NCI-H345 treated with DMSO at 0.1 percent for 48 hours (cell line): ENCODE results near the gene RNF212B.
"Not testable (repeated sequence)": the region's sequence is repeated elsewhere in the genome, so short reads cannot be mapped to it uniquely, and the experiment has no call there.

Experiments used
- DNase-seq: peaks from one replicate; lab custom pipeline; 2025; ENCODE audit not compliant: unreplicated experiment; lab: John Stamatoyannopoulos, UW

Gene RNF212B, protein sequence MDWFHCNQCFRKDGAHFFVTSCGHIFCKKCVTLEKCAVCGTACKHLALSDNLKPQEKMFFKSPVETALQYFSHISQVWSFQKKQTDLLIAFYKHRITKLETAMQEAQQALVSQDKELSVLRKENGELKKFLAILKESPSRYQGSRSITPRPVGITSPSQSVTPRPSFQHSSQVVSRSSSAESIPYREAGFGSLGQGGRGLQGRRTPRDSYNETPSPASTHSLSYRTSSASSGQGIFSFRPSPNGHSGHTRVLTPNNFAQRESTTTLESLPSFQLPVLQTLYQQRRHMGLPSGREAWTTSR

DNA sequence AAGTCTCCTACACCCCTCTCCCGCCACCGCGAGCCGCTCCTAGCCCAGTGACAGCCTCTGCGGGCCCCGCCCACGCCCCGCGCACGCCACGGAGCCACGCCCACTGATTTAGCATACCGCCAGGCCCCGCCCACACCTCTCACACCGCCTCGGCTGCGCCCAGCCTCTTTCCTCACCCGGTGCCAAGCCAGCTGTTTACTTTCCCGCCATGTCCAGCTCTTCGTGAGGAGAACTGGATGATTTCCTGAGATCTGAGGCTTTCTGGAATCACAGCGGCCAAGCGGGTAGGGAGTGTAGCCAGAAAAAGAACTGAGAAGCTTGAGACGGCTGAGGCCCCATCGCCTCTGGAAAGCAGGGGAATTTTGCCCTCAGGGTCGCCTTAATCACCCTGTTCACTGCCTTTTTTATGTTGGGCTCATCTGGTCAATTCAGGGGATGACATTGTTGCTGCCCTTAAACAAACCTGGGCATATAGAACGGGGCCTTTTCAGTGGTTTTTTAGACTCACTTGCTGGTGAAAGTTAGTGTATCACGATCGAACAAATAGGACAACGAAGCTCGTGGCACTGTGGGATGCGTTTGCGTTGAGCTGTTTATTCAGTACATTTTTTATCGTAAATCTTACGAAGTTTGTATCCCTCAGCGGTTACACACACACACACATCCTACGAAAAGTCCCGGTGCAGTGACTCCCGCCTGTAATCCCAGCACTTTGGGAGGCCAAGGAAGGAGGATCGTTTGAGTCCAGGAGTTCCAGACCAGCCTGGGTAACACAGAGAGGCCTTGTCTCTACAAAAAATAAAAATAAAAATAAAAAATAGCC is at the start of gene RNF212B:
Gene RNF212B, plus strand, starts transcription at position 165 of the 823 bp plus-strand sequence. CDS start 2,410 bp downstream, outside the sequence.
- peak; percentile 72 for DNase-seq

DNA sequence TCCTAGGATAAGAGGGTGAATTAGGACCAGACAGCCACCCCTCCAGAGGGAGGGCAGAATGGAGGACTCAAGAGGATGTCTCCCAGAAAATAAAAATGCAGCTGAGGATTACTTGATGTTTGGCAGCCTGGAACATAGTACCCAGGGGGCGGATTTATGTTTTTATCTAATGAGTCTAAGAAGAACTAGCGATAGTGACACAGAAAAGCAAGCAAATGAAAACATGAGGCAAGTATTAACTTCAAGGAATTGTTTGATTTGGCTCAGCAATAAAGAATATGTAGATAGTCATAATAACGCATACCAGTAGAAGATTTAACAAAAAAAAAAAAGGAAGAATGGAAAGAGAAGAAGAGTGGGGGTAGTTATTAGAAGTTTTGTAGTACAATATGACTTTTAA is 44.3 kb upstream of the RNF212B start:
- no peak for DNase-seq

DNA sequence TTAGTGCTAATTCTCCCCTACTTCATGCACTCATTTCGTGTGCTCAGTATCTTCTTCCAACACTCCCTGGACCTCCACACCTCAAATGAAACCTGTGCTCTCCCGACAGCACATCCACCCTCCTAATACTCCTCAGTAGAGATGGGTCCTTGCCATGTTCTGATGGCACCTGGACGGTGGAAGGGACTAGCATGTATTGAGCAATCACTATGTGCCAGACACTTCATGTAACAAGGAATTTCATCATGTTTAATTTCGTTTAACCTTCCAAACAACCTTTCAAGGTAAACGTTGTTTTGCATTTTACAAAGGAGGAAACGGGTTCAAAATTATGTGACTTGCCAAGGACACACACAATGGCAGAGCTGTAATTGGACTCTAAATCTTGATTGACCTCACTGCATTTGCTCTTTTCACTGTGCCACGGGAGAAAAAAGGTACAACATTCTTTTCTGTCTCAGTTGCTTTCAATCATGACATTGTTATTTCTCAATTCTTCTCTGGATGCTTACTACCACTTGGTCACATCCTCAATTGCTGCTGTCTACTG is 42.1 kb upstream of the RNF212B start:
- DNase-seq = no peak

DNA sequence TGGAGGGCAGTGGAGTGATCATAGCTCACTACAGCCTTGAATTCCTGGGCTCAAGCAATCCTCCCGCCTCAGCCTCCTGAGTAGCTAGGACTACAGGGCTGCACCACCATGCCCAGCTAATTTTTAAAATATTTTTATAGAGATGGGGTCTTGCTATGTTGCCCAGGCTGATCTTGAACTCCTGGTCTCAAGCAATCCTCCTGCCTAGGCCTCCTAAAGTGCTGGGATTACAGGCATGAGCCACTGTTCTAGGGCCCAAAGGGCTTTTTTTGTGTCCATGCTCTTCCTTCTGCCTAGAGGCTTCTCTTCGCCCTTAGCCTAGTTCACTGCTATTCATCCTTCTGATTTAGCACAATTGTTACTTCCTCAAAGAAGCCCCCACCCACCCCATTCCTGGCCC is 41.2 kb upstream of the RNF212B start:
- DNase-seq = not testable (repeated sequence)

DNA sequence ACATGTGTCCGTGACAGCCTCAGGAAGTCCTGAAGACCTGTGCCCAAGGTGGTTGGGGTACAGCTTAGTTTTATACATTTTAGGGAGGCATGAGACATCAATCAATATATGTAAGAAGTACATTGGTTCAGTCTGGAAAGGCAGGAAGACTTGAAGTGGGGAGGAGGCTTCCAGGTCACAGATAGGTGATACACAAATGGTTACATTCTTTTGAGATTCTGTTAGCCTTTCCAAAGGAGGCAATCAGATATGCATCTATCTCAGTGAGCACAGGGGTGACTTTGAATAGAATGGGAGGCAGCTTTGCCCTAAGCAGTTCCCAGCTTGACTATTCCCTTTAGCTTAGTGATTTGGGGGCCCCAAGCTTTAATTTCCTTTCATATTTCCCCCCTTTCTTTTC is 38.6 kb upstream of the RNF212B start:
- not testable (repeated sequence) for DNase-seq

DNA sequence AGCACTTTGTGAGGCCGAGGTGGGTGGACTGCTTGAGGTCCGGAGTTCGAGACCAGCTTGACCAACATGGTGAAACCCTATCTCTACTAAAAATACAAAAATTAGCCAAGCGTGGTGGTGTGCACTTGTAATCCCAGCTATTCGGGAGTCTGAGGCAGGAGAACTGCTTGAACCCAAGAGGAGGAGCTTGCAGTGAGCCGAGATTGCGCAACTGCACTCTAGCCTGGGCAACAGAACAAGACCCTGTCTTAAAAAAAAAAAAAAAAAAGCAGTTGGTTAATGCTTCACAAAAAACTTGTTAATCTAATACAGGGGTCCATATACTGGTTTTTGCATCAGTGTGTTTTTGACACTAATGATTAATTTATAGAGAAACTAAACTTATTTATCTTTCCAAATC is 35.7 kb upstream of the RNF212B start:
- DNase-seq = no peak

DNA sequence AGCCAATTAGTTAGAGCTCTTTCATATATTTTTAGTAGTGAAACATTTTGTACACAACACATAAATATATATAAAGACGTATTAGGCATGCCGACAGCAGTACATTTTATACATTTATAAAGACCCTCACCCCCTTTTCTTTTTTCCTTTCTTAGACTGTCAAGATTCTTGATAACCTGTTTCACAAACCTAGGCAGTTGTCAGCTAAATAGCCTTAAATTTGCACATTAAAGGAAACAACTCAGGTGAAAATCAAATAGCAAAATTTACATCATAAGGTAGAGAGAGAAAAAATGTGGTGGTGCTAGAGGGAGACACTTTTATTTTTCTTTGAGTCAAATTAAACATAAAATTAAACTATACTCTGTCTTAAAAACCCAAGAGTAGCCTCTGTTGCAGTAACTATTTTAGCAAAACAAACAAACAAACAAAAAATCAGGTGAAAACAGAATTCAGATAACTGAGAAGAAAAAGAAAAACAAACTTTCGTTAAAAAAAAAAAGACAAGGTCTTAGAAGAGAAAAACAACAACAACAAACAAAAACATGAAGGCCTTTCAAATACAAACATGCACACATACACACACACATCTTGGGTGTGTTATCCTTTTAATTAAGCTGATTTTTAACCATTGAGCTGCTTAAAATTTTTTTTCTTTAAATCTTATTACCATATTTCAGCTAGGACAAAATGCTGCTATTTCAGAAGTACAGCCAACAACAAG is 31.2 kb upstream of the RNF212B start:
- no peak for DNase-seq

DNA sequence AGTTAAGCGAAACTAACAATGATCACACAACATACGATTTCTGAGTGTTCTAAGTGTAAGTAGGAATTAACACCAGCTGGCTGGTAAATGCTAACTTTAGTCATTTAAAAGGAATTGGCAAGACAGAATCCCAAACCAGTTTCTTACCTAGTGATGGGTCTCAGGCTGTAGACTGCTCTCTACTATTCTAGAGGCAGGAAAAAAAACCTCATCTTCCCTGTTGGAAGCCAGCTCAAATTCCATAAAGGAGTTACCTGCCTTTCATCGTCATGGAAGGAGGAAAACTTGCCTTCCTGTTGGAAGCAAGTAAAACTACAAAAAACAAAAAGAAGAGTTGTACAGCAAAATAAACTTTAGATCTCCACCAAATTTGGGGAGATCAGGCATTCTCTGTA is 30.6 kb upstream of the RNF212B start:
- DNase-seq = no peak

DNA sequence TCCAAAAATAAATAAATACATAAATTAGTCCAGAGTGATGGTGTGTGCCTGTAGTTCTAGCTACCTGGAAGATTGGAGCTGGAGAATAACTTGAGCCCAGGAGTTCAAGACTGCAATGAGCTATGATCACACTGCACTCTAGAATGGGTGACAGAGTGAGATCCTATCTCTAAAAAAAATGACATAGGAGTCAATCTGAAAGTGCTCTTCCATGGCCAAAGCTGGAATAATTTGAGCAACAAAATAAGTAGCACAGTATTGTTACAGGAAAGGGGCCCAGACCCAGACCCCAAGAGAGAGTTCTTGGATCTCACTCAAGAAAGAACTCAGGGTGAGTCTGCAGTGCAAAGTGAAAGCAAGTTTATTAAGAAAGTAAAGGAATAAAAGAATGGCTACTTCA is 29.4 kb upstream of the RNF212B start:
- DNase-seq = no peak

DNA sequence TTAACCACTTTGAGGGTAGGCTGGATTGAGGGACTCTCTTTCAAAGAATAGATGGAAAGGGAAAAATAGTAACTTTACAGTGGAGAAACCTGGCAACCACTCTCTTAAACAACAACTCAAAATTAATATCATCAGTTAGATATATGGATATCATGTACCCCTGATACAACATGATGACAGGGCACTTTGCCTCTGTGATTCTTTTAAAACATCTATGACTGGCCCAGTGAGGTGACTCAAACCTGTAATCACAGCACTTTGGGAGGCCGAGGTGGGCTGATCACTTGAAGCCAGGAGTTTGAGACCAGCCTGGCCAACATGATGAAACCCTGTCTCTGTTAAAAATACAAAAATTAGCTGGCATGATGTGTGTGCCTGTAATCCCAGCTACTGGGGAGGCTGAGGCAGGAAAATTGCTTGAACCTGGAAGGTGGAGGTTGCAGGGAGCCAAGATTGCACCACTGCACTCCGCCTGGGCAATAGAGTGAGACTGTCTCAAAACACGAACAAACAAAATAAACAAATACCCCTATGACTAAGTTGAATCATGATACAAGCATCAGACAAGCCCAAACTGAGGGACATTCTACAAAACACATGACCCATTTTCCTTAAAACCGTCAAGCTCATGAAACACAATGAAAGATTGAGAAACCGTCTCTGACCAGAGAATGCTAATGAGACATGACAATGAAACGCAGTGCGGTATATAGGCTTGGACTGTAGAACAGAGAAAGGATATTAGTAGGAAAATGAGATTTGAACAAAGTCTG is 27.9 kb upstream of the RNF212B start:
- DNase-seq = no peak

DNA sequence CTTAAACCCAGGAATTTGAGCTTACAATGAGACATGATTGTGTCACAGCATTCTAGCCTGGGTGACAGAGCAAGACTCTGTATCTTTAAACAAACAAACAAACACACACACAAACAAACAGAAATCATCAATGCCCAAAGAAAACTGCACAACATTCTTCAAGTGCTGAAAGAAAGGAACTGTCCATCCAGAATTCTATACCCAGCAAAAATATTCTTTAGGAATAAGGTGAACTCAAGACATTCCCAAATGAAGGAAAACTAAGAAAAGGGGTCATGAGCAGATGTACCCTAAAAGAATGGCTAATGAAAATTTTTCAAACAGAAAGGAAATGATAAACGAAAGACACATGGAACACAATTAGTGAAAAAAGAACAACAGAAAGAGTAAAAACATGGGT is 22.3 kb upstream of the RNF212B start:
- DNase-seq = no peak

DNA sequence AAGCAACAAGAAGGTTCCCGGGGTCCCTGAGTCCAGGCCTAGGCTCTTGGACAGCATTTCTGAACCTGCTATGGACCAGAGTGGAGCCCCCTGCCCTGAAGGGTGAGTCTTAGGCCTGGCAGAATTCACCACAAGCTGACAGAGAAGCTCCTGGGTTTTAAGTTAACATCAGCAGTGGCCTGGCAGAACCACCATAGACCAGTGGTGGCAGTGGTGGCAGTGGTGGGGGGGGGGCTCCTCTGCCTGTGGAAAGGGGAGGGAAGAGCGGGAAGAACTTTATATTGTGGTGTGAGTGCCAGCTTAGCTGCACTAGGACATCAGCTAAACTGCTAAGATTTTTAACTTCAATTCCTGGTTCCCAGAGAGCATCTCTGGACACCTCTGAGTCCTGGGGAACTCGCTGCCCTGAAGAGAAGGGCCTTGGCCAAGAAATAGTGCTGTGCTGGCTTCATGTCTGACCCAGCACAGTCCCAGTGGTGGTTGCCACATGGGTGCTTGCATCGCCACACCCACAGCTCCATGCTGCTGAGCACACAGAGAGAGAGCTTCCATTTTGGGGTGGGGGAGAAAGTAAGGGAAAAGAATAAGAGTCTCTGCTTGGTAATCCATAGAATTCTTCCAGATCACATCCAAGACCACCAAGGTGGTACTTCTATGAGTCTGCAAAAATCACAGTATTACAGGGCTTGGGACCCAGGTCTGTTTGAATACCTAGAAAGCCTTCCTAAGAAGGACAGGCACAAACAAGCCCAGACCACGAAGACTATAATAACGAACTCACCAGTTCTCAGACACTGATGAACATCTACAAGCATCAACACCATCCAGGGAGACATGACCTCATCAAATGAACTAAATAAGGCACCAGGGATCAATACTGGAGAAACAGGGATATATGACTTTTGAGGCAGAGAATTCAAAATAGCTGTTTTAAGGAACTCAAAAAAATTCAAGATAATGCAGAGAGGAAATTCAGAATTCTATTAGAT is 20.4 kb upstream of the RNF212B start:
- no peak for DNase-seq

DNA sequence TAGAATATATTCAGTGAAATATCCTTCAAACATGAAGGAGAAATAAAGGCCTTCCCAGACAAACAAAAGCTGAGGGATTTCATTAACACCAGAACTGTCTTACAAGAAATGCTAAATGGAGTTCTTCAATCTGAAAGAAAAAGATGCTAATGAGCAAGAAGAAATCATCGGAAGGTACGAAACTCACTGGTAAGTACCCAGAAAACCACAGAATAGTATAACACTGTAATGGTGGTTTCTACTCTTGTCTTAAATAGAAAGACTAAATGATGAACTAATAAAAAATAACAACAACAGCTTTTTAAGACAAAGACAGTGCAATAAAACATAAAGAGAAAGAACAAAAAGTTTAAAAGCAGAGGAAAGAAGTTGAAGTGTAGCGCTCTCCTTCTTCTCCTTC is 18.7 kb upstream of the RNF212B start:
- DNase-seq = no peak

DNA sequence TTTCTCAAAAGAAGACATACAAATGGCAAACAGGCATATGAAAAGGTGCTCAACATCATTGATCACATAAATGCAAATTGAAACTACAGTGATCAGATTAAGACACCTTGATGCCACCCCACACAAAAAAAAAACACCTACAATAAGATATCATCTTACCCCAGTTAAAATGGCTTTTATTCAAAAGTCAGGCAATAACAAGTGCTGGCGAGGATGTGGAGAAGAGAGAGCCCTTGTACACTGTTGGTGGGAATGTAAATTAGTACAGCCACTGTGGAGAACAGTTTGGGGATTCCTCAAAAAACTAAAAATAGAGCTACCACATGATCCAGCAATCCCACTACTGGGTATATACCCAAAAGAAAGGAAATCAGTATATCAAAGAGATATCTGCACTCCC is 12.8 kb upstream of the RNF212B start:
- not testable (repeated sequence) for DNase-seq

DNA sequence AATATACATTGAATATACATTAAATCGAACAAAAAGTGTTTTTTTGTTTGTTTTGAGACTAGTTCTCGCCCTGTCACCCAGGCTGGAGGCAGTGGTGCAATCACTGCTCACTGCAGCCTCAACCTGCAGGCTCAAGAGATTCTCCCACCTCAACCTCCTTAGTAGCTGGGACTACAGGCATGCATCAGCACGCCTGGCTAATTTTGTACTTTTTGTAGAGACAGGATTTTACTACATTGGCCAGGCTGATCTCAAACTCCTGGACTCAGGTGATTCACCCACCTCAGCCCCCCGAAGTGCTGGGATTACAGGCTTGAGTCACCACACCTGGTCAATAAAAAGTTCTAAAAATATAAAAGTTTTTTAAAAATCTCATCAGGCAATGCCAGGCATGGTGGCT is 10.2 kb upstream of the RNF212B start:
- no peak for DNase-seq

DNA sequence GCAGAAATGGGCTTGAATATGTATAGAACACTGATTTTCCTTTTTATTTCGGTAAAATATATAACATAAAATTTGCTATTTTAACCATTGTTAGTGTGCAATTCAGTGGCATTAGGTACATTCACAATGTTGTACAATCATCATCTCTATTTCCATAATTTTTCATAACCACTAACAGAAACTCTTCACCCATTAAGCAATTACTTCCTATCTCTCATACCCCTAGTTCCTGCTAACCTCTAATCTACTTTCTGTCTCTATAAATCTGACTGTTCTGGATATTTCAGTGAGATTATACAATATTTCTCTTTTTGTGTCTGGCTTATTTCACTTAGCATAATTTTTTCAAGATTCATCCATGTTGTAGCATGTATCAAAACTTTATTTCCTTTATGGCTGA is 8.9 kb upstream of the RNF212B start:
- no peak for DNase-seq

DNA sequence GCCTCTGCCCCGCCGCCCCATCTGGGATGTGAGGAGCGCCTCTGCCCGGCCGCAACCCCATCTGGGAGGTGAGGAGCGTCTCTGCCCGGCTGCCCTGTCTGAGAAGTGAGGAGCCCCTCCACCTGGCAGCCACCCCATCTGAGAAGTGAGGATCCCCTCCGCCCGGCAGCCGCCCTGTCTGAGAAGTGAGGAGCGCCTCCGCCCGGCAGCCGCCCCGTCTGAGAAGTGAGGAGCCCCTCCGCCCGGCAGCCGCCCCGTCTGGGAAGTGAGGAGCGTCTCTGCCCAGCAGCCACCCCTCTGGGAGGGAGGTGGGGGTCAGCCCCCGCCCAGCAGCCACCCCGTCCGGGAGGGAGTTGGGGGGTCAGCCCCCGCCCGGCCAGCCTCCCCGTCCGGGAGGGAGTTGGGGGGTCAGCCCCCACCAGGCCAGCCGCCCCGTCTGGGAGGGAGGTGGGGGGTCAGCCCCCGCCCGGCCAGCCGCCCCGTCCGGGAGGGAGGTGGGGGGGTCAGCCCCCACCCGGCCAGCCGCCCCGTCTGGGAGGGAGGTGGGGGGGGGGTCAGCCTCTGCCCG is 5.4 kb upstream of the RNF212B start:
- not testable (repeated sequence) for DNase-seq

DNA sequence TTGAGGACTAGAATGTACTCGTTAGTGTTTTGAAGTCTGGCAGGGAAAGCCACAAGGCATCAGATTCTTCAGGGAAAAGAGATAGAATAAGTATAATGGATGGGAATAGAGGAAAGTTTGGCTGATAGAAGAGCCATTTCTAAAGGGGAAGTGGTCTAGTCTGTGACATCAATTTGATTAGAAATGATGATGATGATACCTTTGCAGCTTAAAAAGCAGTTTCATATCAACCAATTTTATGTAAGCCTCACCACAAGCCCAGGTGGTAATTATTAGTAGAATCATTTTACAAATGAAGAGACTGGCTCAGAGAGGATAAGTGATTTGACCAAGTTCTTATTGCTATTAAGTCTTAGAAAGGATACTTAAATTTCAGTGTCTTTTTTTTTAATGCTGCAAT is 2.9 kb downstream of the RNF212B start:
- no peak for DNase-seq

DNA sequence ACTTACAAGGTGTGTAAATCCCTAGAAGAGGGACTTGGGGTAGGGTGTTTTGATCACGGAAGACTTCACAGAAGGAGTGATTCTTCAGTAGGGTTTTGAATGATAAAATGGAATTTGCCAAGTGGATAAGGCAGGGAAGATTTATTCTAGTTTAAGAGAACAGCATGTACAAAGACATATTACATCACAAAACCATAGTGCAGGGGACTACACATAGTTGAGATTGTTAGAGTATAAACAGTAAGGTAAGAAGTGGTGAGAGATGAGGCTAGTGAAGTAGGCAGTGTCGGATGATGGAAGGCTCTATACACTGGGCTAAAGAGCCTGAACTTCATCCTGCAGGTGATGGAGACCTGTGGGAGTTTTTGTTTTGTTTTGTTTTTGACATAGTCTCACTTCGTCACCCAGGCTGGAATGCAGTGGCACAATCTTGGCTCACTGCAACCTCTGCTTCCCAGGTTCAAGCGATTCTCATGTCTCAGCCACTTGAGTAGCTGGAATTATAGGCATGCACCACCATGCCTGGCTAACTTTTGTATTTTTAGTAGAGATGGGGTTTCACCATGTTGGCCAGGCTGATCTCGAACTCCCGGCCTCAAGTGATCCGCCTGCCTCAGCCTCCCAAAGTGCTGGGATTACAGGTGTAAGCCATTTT is 3.5 kb downstream of the RNF212B start:
- DNase-seq = not testable (repeated sequence)
